ENCODE results near the gene CFAP97D1. TPM values are rescaled to one million over a fixed set of nuclear protein-coding genes. Genes with fewer than 3 reads are reported as not detected.
A peak's percentile ranks its signal among the peaks of the same experiment; 100 is the strongest.

CFAP97D1 gene
- total and polyA plus RNA-seq, 2 experiments from 2014 or later = 0.07 to 0.10 TPM

DNA sequence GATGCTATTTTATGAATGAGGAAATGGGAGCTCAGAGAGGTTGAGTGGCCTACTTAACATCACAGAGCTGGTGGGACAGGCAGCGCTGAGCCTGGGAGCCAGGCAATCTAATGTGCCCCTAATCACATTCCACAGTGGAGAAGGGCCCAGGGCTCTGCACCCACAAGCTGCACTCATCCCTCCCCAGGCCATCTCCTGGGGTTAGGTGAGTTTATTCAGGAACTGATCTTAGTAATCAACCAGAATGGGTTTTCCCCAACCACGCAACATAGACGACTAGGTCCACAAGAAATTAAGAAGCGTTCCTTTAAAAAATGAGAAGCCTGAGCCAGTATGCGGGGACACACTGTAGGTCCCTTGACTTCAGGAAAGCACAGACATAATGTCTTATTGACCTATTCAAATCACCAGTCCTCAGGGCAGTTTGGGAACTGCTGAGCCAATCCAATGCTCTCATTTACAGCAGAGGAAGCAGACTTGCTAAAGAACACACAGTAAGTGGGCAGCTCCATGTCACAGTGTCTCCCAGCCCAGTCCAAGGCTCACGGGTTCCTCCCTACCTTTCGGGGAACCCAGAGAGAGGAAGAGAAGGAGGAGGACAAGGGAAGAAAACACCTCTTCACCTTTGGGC, 50.4 kb downstream of the CFAP97D1 start (continued):
- TF ChIP-seq, protein P1, sequence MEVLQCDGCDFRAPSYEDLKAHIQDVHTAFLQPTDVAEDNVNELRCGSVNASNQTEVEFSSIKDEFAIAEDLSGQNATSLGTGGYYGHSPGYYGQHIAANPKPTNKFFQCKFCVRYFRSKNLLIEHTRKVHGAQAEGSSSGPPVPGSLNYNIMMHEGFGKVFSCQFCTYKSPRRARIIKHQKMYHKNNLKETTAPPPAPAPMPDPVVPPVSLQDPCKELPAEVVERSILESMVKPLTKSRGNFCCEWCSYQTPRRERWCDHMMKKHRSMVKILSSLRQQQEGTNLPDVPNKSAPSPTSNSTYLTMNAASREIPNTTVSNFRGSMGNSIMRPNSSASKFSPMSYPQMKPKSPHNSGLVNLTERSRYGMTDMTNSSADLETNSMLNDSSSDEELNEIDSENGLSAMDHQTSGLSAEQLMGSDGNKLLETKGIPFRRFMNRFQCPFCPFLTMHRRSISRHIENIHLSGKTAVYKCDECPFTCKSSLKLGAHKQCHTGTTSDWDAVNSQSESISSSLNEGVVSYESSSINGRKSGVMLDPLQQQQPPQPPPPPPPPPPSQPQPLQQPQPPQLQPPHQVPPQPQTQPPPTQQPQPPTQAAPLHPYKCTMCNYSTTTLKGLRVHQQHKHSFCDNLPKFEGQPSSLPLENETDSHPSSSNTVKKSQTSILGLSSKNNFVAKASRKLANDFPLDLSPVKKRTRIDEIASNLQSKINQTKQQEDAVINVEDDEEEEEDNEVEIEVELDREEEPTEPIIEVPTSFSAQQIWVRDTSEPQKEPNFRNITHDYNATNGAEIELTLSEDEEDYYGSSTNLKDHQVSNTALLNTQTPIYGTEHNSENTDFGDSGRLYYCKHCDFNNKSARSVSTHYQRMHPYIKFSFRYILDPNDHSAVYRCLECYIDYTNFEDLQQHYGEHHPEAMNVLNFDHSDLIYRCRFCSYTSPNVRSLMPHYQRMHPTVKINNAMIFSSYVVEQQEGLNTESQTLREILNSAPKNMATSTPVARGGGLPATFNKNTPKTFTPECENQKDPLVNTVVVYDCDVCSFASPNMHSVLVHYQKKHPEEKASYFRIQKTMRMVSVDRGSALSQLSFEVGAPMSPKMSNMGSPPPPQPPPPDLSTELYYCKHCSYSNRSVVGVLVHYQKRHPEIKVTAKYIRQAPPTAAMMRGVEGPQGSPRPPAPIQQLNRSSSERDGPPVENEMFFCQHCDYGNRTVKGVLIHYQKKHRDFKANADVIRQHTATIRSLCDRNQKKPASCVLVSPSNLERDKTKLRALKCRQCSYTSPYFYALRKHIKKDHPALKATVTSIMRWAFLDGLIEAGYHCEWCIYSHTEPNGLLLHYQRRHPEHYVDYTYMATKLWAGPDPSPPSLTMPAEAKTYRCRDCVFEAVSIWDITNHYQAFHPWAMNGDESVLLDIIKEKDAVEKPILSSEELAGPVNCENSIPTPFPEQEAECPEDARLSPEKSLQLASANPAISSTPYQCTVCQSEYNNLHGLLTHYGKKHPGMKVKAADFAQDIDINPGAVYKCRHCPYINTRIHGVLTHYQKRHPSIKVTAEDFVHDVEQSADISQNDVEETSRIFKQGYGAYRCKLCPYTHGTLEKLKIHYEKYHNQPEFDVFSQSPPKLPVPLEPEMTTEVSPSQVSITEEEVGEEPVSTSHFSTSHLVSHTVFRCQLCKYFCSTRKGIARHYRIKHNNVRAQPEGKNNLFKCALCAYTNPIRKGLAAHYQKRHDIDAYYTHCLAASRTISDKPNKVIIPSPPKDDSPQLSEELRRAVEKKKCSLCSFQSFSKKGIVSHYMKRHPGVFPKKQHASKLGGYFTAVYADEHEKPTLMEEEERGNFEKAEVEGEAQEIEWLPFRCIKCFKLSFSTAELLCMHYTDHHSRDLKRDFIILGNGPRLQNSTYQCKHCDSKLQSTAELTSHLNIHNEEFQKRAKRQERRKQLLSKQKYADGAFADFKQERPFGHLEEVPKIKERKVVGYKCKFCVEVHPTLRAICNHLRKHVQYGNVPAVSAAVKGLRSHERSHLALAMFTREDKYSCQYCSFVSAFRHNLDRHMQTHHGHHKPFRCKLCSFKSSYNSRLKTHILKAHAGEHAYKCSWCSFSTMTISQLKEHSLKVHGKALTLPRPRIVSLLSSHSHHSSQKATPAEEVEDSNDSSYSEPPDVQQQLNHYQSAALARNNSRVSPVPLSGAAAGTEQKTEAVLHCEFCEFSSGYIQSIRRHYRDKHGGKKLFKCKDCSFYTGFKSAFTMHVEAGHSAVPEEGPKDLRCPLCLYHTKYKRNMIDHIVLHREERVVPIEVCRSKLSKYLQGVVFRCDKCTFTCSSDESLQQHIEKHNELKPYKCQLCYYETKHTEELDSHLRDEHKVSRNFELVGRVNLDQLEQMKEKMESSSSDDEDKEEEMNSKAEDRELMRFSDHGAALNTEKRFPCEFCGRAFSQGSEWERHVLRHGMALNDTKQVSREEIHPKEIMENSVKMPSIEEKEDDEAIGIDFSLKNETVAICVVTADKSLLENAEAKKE (CRISPR knock-in tag; IDR thresholded peaks at IDR 0.05) = no peak
- TF ChIP-seq POLR2AphosphoS5 (IDR thresholded peaks at IDR 0.05; ENCODE audit: low read depth) = no peak

DNA sequence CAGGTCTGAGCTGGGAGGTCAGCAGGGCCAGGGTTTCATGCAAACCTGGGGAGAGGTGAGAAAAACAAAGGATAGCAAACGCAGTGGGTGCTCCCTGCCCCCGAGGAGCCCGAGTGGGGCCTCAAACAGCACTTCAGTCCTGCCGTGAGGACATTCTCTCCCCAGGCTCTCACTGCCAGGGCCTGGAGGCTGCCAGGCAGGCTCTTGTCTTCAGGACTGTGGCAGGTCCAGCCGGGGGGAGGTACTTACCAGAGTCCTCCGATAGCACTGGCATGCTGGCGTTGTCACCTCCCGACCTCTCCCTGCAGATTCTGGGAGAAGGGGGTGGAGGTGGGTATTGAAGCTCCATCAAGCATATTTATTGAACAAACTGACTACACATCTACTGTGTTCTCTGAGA, 51.4 kb downstream of the CFAP97D1 start:
- Mint-ChIP-seq H3K27ac (no peak overlapping the region), H3K27me3 (ENCODE audit: insufficient read depth, low read depth, poor library complexity) (peaks cover 33% of the 10 kb centered on the region), H3K36me3 (ENCODE audit: low read depth) (peaks cover 12% of the 10 kb centered on the region), H3K4me1 (peaks cover 23% of the 10 kb centered on the region), H3K9me3 (peaks cover 13% of the 10 kb centered on the region; the same call in 2 of the 3 replicates), H3K4me3 (peak overlapping the region; percentile 83)
- H4K20me1 ChIP-seq (replicated peaks; ENCODE audit: insufficient read depth) = no peaks in the 10 kb centered on the region; the same call in 1 of the 2 replicates
- DNase-seq (ENCODE audit: low spot score) (no peak), ATAC-seq (no peak)
- peaks cover 24% of the 10 kb centered on the region for H3K27me3 ChIP-seq (ENCODE audit: insufficient read depth)
- no peak overlapping the region for H2AFZ ChIP-seq
- peak overlapping the region; percentile 93; the same call in 1 of the 2 replicates for H3K4me2 ChIP-seq
- peak overlapping the region; percentile 88; the same call in 1 of the 2 replicates for H3K4me3 ChIP-seq
- H3K4me1 ChIP-seq (ENCODE audit: insufficient read depth) = peaks cover 6% of the 10 kb centered on the region
- H3K79me2 ChIP-seq (replicated peaks; ENCODE audit: insufficient read depth) = no peaks in the 10 kb centered on the region
- no peaks in the 10 kb centered on the region for H3K9me2 ChIP-seq (ENCODE audit: insufficient read depth)
- 0 out of 2 replicates have a peak, but pooled peaks cover 4% of the 10 kb centered on the region for H3F3A ChIP-seq (replicated peaks; ENCODE audit: low read depth)
- no peak overlapping the region for H3K27ac ChIP-seq (ENCODE audit: low read depth)
- H3K36me3 ChIP-seq (ENCODE audit: insufficient read depth) = no peaks in the 10 kb centered on the region
- TF ChIP-seq POLR2AphosphoS5 (IDR thresholded peaks at IDR 0.05; ENCODE audit: low read depth) = no peak
- no peak for TF ChIP-seq EZH2phosphoT487 (IDR thresholded peaks at IDR 0.05; ENCODE audit: unreplicated experiment)
- TF ChIP-seq, protein P2, sequence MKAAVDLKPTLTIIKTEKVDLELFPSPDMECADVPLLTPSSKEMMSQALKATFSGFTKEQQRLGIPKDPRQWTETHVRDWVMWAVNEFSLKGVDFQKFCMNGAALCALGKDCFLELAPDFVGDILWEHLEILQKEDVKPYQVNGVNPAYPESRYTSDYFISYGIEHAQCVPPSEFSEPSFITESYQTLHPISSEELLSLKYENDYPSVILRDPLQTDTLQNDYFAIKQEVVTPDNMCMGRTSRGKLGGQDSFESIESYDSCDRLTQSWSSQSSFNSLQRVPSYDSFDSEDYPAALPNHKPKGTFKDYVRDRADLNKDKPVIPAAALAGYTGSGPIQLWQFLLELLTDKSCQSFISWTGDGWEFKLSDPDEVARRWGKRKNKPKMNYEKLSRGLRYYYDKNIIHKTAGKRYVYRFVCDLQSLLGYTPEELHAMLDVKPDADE (IDR thresholded peaks at IDR 0.05) = no peak
- TF ChIP-seq NANOG (IDR thresholded peaks at IDR 0.05; ENCODE audit: borderline replicate concordance) = no peak
- TF ChIP-seq, protein P1 (CRISPR knock-in tag; IDR thresholded peaks at IDR 0.05) = no peak
- no peak for TF ChIP-seq ZNF114 (CRISPR knock-in tag; IDR thresholded peaks at IDR 0.05)
- no peak for TF ChIP-seq EZH2 (IDR thresholded peaks at IDR 0.05; ENCODE audit: low read depth, unreplicated experiment)

Data from GM23338 (cell line).